ENCODE results near the gene ACTL7A.
"Not testable (repeated sequence)": the region's sequence is repeated elsewhere in the genome, so short reads cannot be mapped to it uniquely, and the experiment has no call there.

ACTL7A gene

GRCh38 chr9:108861997-108862396, at the start of gene ACTL7A:
TSS of gene ACTL7A (plus strand) at chr9:108862266. CDS start at chr9:108862323, 57 bp downstream.
- DNase-seq (ENCODE audit: low spot score), result no peak

GRCh38 chr9:108812396-108813025, 49.6 kb upstream of the ACTL7A start:
- no peak for DNase-seq (ENCODE audit: low spot score)

GRCh38 chr9:108813951-108814601, 48.0 kb upstream of the ACTL7A start:
- DNase-seq (ENCODE audit: low spot score), result peak; percentile 23

GRCh38 chr9:108815156-108815555, 46.9 kb upstream of the ACTL7A start:
- DNase-seq (ENCODE audit: low spot score), result no peak

- no peak for DNase-seq (ENCODE audit: low spot score)
These were observed 46.0 kb upstream of the ACTL7A start for GRCh38 chr9:108816037-108816436.

GRCh38 chr9:108823829-108824228, 38.2 kb upstream of the ACTL7A start:
- DNase-seq (ENCODE audit: low spot score), result no peak

GRCh38 chr9:108830272-108830671, 31.8 kb upstream of the ACTL7A start:
- DNase-seq (ENCODE audit: low spot score), result no peak

GRCh38 chr9:108831496-108832178, 30.4 kb upstream of the ACTL7A start:
- DNase-seq (ENCODE audit: low spot score), result no peak

- DNase-seq (ENCODE audit: low spot score), result no peak
These were observed 29.9 kb upstream of the ACTL7A start for GRCh38 chr9:108832179-108832500.

- DNase-seq (ENCODE audit: low spot score), result no peak
These were observed 27.0 kb upstream of the ACTL7A start for GRCh38 chr9:108834959-108835665.

GRCh38 chr9:108835831-108836230, 26.2 kb upstream of the ACTL7A start:
- no peak for DNase-seq (ENCODE audit: low spot score)

- DNase-seq (ENCODE audit: low spot score), result no peak
These were observed 25.7 kb upstream of the ACTL7A start for GRCh38 chr9:108836319-108836718.

GRCh38 chr9:108836781-108837180, 25.3 kb upstream of the ACTL7A start:
- no peak for DNase-seq (ENCODE audit: low spot score)

- DNase-seq (ENCODE audit: low spot score), result no peak
These were observed 24.5 kb upstream of the ACTL7A start for GRCh38 chr9:108837530-108837929.

- DNase-seq (ENCODE audit: low spot score), result no peak
These were observed 24.0 kb upstream of the ACTL7A start for GRCh38 chr9:108838017-108838416.

- DNase-seq (ENCODE audit: low spot score), result not testable (repeated sequence)
These were observed 22.5 kb upstream of the ACTL7A start for GRCh38 chr9:108839561-108839960.

GRCh38 chr9:108842610-108843295, 19.3 kb upstream of the ACTL7A start:
- no peak for DNase-seq (ENCODE audit: low spot score)

- DNase-seq (ENCODE audit: low spot score), result no peak
These were observed 17.7 kb upstream of the ACTL7A start for GRCh38 chr9:108844391-108844790.

GRCh38 chr9:108844856-108845255, 17.2 kb upstream of the ACTL7A start:
- DNase-seq (ENCODE audit: low spot score), result no peak

- no peak for DNase-seq (ENCODE audit: low spot score)
These were observed 16.6 kb upstream of the ACTL7A start for GRCh38 chr9:108845507-108845906.

- no peak for DNase-seq (ENCODE audit: low spot score)
These were observed 16.1 kb upstream of the ACTL7A start for GRCh38 chr9:108845947-108846346.

- DNase-seq (ENCODE audit: low spot score), result not testable (repeated sequence)
These were observed 13.8 kb upstream of the ACTL7A start for GRCh38 chr9:108848296-108848695.
